ENCODE results near the gene MDN1.
"Not testable (repeated sequence)": the region's sequence is repeated elsewhere in the genome, so short reads cannot be mapped to it uniquely, and the experiment has no call there.

MDN1 gene, protein sequence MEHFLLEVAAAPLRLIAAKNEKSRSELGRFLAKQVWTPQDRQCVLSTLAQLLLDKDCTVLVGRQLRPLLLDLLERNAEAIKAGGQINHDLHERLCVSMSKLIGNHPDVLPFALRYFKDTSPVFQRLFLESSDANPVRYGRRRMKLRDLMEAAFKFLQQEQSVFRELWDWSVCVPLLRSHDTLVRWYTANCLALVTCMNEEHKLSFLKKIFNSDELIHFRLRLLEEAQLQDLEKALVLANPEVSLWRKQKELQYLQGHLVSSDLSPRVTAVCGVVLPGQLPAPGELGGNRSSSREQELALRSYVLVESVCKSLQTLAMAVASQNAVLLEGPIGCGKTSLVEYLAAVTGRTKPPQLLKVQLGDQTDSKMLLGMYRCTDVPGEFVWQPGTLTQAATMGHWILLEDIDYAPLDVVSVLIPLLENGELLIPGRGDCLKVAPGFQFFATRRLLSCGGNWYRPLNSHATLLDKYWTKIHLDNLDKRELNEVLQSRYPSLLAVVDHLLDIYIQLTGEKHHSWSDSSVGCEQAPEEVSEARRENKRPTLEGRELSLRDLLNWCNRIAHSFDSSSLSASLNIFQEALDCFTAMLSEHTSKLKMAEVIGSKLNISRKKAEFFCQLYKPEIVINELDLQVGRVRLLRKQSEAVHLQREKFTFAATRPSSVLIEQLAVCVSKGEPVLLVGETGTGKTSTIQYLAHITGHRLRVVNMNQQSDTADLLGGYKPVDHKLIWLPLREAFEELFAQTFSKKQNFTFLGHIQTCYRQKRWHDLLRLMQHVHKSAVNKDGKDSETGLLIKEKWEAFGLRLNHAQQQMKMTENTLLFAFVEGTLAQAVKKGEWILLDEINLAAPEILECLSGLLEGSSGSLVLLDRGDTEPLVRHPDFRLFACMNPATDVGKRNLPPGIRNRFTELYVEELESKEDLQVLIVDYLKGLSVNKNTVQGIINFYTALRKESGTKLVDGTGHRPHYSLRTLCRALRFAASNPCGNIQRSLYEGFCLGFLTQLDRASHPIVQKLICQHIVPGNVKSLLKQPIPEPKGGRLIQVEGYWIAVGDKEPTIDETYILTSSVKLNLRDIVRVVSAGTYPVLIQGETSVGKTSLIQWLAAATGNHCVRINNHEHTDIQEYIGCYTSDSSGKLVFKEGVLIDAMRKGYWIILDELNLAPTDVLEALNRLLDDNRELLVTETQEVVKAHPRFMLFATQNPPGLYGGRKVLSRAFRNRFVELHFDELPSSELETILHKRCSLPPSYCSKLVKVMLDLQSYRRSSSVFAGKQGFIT (N-terminal part only)

DNA sequence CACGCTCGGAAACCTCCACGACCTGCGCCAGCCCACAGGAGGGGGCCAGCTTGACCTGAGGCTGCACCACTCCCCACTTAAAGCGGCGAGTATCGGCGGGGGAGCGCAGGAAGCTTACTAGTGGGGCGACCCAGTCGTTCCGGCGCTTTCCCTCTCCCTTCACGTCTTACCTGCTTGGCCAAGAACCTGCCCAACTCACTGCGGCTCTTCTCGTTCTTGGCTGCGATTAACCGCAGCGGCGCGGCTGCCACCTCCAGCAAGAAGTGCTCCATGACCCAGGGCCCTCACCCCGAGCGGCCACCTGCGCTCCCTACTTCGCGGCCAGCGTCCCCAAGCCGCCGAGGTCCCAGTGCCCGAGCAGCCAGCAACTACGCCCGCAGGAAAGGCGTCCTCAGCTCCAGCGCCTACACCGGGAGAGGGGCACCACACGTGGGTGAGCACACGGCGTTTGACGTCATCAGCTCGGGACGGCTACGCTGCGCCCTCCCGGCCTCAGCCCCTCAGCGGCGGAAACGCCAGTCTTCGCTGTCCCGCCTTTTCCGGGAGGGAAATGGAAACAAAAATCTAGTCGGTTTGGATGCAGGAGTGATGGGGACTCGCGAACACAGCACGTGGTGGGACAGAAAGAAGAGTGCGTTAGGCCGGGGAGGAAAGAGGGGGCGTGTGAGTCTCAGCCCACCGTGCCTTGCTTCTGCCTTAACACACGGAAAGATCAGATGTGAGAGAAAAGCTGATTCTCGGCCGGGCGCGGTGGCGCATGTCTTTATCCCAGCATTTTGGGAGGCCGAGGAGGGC lies at the start of gene MDN1:
MDN1 (minus strand) TSS at position 459 of the 795 bp plus-strand sequence; CDS start at position 272, 187 bp downstream.
- peak; percentile 78 for DNase-seq (ENCODE audit: low read depth)

DNA sequence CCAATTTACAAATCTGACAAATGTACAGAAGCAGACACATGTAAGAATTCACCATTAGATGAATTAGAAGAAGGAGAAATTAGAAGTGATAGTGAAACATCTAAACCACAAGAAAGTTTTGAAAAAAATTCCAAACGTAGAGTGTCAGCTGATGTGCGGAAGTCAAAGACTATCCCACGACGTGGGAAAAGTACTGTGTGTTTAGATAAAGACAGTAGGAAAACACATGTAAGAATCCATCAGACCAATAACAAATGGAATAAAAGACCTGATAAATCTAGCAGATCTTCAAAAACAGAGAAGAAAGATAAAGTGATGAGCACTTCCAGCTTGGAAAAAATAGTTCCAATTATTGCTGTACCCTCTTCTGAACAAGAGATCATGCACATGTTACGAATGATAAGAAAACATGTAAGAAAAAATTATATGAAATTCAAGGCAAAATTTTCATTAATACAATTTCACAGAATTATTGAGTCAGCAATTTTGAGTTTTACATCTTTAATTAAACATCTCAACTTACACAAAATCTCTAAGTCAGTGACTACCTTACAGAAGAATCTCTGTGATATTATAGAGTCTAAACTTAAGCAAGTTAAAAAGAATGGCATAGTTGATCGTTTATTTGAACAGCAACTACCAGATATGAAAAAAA lies 46.6 kb upstream of the MDN1 start:
- DNase-seq (ENCODE audit: low read depth), result no peak

DNA sequence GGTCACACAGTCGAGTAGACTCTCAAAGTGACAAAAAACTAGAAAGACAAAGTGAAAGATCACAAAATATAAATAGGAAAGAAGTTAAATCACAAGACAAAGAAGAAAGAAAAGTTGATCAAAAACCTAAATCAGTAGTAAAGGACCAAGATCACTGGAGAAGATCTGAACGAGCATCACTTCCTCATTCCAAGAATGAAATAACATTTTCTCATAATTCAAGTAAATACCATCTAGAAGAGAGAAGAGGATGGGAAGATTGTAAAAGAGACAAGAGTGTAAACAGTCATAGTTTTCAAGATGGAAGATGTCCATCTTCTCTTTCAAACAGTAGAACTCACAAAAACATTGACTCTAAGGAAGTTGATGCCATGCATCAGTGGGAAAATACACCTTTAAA lies 43.1 kb upstream of the MDN1 start:
- DNase-seq (ENCODE audit: low read depth), result no peak

DNA sequence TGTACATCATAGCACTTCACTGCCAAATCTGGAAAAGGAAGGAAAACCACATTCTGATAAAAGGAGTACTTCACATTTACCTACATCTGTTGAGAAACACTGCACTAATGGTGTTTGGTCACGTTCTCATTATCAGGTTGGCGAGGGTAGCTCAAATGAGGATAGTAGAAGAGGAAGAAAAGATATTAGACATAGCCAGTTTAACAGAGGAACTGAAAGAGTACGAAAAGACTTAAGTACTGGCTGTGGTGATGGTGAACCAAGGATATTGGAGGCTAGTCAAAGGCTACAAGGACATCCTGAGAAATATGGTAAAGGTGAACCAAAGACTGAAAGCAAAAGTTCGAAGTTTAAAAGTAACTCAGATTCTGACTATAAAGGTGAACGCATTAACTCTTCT lies 42.7 kb upstream of the MDN1 start:
- DNase-seq (ENCODE audit: low read depth), result no peak

DNA sequence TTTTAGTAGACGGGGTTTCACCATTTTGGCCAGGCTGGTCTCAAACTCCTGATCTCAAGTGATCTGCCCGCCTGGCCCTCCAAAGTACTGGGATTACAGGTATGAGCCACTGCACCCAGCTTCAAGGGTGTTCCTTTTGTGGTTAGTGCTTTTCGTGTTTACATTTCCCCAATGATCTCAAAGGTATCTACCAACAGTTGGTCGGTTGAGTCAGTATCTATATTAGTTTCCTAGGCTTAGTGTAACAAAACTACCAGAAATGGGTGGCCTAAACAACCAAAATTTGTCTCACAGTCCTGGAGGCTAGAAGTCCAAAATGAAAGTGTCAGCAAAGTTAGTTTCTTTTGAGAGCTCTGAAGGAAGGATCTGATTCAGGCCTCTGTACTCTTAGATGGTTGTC lies 40.1 kb upstream of the MDN1 start:
- DNase-seq (ENCODE audit: low read depth), result no peak

DNA sequence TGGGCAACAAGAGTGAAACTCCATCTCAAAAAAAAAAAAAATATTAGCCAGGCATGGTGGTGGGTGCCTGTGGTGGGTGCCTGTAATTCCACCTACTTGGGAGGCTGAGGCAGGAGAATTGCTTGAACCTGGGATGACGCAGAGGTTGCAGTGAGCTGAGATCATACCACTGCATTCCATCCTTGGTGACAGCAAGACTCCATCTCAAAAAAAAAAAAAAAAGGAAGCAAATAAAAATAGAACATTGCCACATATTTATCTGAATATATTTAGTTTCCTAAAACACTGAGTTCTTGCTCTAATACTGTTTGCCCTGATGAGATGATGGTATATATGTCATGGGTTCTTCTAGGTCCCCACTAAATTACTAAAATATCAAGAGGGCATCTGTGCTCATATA lies 38.4 kb upstream of the MDN1 start:
- no peak for DNase-seq (ENCODE audit: low read depth)

DNA sequence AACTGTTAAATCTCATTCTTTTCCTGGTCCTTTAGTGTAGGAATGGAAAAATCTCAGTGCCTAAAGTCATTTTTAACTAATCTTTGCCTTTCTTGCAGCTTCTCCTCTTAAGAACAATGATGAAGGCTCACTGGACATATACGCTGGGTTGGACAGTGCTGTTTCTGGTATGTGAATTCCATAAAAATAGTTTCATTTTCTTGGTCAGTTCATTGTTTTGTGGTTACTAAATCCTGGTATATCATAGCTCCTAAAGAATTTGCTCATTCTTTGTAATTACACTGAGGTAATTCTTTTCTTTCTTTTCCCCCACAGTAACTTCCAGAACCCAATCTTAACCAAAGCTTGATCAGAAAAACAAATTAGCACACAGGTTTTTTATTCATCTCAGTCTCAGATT lies 33.5 kb upstream of the MDN1 start:
- DNase-seq (ENCODE audit: low read depth), result no peak

DNA sequence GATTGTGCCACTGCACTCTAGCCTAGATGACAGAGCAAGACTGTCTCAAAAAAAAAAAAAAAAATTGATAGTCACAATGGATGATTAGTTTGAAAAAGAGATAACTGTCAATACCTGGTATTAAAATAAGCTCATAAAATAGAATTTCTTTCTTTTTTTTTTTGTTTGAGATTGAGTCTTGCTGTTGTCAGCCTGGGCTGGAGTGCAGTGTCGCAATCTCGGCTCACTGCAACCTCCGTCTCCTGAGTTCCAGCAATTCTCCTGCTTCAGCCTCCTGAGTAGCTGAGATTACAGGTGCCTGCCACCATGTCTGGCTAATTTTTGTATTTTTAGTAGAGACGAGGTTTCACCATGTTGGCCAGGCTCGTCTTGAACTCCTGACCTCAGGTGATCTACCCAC lies 27.9 kb upstream of the MDN1 start:
- DNase-seq (ENCODE audit: low read depth), result not testable (repeated sequence)

DNA sequence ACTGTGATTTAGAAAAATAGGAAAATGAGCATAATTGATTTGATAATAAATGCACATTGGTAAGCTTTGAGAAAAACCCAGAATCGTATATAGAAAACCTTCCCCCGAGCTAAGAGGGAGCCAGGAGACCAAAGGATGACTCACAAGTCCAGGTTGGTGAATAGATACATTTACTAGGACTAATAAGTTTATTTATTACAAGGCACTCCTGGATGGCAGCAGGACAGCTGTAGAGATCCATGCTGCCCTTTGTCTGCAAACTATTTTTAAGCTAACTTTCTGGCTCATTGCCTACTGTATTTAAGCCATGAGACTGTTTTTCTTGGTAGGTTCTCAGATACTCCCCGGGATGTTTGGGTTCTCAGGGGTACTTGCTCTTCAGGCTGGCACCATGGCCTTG lies 23.5 kb upstream of the MDN1 start:
- DNase-seq (ENCODE audit: low read depth), result no peak

DNA sequence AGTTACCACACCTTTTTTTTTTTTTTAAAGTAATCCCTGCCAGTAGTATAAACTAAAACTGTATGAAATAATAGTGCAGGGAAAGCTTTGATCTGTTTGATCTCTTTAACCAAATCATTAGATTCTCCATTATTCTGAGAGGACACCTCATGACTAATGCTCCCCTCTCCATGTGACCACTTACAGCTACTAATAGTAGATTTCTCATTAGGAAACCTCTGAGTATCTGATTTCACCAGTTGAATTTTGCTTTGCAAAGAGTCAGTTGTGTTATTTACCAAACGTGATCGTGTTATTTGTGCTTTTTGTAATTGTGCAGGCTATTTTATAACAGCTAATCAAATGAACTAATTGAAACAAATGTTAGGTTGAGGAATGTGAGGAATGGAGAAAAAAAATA lies 22.6 kb upstream of the MDN1 start:
- DNase-seq (ENCODE audit: low read depth), result no peak

DNA sequence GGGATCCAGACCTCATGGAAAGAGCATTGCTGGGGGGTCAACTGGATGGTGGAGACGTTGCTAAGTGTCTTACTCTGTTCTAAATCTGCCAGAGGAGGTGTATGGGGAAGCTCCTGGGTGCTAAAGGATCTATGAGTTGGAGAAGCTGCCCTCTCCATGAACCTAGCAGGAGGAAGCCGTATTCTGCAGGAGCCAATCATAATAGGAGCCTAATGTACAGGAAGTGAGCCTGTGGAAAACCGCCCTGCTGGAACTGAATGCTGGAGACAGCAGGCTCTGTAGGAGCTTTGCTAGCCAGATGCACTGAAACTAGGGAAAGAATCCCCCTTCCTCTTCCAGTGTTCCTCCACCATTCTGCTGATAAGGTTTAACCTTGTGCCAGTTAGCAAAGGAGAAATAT lies 20.9 kb upstream of the MDN1 start:
- no peak for DNase-seq (ENCODE audit: low read depth)

DNA sequence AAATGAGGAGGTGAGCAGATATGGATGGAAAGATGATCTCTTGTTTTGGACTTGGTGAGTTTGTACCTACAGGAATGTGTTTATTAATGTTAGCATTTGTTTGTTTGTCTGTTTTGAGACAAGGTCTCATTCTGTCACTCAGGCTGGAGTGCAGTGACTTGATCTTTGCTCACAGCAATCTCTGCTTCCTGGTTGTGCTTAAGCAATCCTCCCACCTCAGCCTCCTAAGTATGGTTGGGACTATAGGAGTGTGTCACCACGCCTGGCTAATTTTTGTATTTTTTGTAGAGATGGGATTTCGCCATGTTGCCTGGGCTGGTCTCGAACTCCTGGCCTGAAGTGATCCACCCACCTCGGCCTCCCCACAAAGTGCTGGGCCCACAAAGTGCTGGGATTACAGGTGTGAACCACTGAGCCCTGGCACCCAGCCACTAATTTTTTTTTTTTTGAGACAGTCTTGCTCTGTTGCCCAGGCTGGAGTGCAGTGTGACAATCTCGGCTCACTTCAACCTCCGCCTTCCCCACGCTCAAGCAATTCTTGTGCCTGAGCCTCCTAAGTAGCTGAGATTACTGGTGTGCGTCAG lies 17.1 kb upstream of the MDN1 start:
- DNase-seq (ENCODE audit: low read depth), result no peak

DNA sequence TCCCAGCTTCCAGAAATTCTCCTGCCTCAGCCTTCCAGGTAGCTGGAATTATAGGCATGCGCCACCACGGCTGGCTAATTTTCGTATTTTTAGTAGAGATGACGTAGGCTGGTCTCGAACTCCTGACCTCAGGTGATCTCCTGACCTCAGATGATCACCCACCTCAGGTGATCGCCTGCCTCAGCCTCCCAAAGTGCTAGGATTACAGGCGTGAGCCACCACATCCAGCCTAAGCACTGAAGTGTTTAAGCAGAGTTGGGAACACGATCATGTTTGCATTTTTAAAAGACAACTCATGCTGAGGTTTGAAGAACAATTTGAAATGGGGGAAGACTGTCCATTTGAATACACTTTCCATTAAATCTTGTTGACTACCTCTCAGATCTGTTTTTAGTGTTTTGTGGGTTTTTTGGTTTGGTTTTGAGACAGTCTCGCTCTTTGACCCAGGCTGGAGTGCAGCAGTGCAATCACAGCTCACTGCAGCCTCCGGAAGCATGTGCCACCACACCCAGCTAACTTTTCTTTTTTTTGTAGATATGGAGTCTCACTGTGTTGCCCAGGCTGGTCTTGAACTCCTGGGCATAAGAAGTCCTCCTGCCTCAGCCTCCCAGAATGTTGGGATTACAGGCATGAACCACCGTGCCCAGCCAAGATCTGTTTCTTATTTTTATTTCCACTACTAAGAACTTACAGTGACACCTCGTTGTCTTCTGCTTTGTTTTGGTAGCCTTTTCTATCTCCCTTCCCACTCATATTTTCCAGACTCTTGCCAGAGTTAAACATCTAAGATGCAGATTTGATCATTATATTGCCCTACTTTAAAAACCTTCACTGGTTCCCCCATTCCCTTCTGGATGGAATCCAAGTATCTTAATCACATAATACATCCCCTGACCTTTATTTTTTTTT lies 15.5 kb upstream of the MDN1 start:
- no peak for DNase-seq (ENCODE audit: low read depth)

DNA sequence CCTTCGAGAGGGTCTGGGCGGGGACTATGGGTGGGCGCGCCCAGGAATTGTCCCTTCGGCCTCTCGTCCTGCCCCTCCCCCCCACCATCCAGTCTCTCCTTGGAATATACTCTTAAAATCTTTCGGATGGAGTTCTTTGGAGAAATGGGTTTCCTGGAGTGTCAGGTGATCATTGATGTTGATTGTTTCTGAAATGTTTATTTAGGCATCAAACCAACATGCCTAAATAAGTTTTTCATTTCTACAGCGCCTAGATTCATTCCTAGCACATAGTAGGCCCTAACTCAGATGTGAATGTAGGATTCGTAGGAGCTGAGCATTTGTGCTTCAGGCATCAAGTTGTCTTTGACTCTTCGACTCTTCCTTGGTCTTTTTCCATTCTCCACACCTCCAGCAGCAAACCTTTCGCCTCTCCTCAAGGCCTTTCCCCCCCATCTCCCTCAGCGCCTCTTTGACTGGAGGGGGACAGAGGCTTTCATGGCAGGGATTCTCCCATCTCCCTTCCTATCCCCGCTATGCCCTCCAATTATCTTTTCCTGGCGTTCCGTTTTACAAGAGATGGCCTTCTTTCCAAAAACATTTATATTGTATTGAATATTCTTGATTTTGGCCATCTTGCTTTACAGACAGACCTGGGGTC lies 10.7 kb upstream of the MDN1 start:
- DNase-seq (ENCODE audit: low read depth), result no peak

DNA sequence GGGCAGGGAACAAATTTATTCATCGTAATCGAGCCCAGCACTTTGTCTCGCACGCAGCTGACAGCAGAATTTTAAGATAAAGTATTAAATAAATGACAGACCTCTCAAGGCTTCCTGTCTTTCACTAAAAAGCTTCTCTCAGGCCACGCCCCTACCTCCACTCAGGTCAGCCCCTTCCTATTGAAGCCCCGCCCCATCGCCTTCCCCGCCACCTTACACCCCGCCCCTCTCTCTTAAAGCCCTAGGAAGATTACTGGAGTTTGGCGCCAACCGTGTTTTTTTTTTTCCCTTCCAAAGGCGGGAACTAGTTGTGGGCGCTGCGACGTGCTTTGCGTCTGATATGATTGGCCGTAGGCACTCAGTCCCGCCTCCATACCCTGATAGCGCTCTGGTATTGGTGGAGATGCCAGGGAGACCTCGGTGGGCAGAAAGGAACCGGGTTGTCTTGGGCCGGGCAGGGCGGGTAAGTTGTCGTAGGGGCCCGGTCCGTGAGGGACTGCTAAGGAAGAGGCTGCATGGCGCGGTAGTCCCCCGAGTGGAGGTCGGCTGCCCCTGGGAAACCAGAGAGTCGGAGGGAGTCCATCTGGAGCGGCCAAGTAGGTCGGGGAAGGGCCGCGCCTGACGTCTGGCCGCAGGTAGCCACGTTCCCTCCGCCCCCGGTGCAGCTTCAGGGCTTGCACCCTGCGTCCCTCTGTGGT lies 10.0 kb upstream of the MDN1 start, which contains the start of gene CASP8AP2:
CASP8AP2 (plus strand) TSS at position 409 of the 698 bp plus-strand sequence.
- DNase-seq (ENCODE audit: low read depth), result peak; percentile 88

DNA sequence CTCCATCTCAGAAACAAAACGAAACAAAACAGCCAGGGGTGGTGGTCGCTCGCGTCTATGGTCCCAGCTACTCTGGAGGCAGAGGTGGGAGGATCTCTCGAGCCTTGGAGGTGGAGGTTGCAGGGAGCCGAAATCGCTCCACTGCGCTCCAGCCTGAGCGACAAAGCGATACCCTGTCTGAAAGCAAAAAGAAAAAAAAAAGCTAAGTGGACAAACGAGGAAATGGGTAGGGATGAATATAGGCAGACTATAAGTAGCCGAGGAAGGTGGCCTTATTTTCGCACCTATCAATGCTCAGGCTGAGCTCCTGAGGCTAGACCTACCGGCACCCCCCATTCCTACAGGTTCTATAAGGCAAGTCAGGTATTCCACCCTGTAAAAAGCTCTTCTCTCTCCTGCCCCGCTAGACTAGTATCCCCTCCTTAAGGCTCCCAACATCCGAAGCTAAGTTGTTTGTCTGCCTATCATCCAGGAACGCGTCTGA lies 9.4 kb upstream of the MDN1 start:
- no peak for DNase-seq (ENCODE audit: low read depth)

DNA sequence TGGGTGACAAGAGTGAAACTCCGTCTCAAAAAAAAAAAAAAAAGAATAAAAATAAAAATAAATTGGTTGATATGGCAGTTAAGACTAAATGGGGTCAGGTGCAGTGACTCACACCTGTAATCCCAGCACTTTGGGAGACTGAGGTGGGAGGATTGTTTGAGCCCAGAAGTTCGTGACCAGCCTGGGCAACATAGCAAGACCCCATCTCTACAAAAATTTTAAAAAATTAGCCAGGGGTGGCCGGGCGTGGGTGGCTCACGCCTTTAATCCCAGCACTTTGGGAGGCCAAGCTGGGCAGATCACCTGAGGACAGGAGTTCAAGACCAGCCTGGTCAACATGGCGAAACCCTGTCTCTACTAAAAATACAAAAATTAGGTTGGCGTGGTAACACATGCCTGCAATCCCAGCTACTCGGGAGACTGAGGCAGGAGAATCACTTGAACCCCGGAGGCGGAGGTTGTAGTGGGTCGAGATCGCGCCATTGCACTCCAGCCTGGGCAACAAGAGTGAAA lies 8.9 kb upstream of the MDN1 start:
- DNase-seq (ENCODE audit: low read depth), result not testable (repeated sequence)

DNA sequence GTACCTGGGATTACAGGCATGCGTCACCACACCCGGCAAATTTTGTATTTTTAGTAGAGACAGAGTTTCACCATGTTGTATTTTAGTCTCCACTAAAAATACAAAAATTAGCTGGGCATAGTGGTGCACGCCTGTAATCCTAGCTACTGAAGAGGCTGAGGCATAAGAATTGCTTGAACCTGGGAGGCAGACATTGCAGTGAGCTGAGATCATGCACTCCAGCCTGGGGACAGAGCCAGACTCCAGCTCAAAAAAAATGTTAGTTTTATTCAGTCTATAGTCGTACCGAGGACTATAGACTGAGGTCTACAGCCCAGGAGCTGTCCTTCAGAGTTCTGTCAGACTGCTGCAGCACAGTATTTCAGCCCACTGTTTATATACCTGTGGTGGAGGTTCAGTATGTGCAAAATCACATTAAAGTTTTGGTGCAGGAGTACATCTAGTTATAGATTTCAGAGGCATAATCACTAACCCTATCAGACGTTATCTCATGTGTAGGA lies 6.5 kb upstream of the MDN1 start:
- no peak for DNase-seq (ENCODE audit: low read depth)
